Vagina (tissue), 2 donors: ENCODE results near the gene RPL3.

Source experiments
- POLR2A ChIP-seq, 2 donors: fragments of 450-650 bp; IDR thresholded peaks; one replicate each; pipeline ENCODE4 v1.6.1; 2017; ENCODE audit warnings: antibody characterized with exemption in 2 of 2, mild to moderate bottlenecking in 2 of 2, moderate library complexity in 2 of 2
- TF ChIP-seq, protein P1 (sequence below), 3 experiments: fragments of 450-650 bp in 2 of 3; fragments of 200-600 bp in 1 of 3; sonication (generic) in 1 of 3; IDR thresholded peaks; one replicate each; pipeline ENCODE4 v1.5.1; 2017 to 2019; ENCODE audit warnings: antibody characterized with exemption in 3 of 3, mild to moderate bottlenecking in 2 of 3, moderate library complexity in 2 of 3

DNA sequence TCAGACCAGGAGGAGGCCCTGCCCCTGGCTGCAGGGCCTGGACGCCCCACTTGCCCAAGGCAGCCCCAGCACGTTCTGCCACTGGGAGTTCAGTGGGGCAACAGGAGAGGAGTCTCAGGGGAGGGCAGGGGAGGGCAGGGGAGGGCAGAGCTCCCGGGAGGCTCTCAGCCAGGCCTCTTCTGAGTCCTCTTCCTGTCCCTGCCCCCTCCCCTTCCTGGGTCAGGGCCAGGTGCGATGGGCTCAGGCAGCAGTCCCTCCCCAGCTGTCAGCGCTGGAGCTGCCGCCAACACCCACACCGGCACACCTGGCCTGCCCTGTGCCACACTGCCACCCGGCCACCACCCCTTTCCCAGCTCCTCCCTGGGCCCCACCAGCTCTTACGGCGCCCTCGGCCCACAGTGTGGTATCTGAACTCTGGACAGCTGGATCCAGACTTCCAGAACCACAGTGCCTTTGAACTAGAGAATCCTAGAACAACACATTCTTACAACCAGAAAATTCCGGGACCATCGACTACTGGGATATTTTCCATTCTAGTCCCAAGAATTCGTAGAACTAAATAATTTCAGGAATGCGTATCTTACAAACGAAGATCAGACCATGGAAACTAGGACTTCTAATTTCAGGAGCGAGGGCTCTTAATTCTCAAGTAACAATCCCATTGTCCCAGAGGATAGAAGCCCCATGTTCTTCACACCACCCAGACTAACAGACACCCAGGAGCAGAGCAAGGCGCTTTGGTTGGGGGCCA lies 21.8 kb downstream of the RPL3 start:
- TF ChIP-seq, protein P1, sequence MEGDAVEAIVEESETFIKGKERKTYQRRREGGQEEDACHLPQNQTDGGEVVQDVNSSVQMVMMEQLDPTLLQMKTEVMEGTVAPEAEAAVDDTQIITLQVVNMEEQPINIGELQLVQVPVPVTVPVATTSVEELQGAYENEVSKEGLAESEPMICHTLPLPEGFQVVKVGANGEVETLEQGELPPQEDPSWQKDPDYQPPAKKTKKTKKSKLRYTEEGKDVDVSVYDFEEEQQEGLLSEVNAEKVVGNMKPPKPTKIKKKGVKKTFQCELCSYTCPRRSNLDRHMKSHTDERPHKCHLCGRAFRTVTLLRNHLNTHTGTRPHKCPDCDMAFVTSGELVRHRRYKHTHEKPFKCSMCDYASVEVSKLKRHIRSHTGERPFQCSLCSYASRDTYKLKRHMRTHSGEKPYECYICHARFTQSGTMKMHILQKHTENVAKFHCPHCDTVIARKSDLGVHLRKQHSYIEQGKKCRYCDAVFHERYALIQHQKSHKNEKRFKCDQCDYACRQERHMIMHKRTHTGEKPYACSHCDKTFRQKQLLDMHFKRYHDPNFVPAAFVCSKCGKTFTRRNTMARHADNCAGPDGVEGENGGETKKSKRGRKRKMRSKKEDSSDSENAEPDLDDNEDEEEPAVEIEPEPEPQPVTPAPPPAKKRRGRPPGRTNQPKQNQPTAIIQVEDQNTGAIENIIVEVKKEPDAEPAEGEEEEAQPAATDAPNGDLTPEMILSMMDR (IDR thresholded peaks at IDR 0.05) = no peak
- TF ChIP-seq POLR2A (IDR thresholded peaks at IDR 0.05) = no peak
